Stimulated activated CD4-positive, alpha-beta T cell treated with anti-CD3 and anti-CD28 coated beads, Interleukin-1b, Interleukin-23, amount 100 ng/mL, for 48 hours (primary cell): ENCODE results near the gene APP.

ENCODE experiments used
- DNase-seq: peaks from one replicate; pipeline ENCODE4 v3.0.0-alpha.2; 2020

Gene APP

GRCh38 chr21:25857308-25858074 lies 313.1 kb downstream of the APP start:
- DNase-seq = no peak

- DNase-seq = no peak
Observed at GRCh38 chr21:25855576-25855975, 315.0 kb downstream of the APP start.

DNA sequence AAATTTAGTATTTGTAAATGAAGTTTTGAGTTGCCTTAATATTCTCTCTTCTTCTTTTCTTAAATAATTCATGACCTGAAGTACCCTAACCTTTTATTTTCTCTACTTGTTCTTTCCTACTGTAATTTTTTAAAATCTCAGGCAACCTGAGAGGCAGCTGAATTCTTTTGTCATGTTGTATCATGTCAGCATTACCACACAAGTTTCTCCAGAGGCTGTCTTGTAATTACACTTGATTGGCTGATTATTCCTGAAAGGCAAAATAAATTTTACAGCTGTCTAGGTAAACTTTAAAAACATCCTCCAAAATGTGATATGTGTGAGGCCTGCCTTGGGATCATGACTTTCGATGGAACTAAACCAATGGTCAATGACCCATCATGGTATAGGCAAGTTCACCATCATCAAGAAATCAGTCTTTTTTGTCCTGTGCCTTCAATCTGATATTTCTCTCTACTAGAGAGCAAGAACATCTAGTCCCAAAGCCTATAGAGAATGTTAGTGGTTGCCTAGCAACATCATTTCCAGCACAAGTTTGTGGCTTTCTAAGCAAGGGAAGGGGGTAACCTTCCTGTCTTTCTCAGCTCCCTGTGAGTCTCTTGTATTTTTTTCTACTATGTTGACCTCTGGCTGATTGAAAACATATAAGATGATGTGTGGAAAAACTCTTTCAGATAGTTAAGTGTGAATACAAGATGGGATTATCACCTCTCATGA lies 320.3 kb downstream of the APP start:
- DNase-seq = no peak

- DNase-seq = no peak
Observed at GRCh38 chr21:25848309-25848708, 322.3 kb downstream of the APP start.

- no peak for DNase-seq
Observed at GRCh38 chr21:25845729-25846256, 324.8 kb downstream of the APP start.

DNA sequence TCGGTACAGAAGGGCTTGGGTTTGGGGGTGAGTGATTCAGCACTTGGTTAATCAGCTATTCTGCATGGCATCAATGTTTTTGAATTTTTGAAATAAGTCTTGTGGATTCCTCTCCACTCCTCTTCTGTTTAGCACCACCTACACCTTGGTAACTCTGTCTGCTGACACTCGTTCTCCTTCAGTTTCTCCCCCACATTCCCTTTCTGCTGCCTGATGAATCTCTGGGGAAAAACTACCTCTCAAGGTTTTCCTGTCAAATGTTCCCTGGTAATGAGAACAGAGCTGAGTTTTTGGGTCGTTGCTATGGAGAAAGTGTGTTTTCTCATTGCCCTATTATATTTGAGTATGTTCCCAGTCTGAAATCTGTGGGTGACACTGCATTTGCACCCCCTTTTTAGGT lies 327.6 kb downstream of the APP start:
- no peak for DNase-seq

- no peak for DNase-seq
Observed at GRCh38 chr21:25838809-25839208, 331.8 kb downstream of the APP start.

DNA sequence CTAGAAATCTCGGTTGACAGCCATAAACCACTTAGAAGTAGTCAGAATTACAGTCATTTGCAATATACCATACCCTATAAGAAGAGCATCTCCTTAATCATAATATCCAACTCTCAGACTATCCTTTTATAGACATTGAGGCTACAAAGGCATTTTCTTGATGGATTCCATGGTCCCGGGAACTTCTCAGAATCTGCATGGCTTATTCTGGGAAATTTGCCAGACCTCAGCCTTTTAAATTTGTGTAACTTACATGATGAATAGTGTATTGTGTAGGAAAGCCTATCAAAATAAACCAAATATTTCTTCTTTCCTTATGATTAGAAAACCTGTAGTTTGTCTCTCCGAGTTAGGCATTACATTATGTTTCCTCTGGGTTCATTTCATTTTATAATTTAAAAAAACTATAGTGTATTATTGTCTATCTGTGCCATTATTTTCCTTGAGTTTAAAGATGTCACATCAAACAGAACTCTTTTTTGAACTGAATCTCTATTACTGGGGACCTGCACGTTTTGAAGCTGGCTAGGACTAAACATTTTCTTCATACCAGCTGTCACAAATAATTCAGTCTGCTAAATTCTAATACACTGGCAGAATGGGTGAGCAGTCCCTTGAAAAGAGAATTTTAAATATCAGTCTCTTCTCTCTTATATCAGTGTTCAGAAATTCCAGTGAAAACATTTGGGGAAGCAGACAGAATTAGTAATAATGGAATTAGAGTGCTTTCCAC lies 332.9 kb downstream of the APP start:
- no peak for DNase-seq

- DNase-seq = no peak
Observed at GRCh38 chr21:25836396-25836795, 334.2 kb downstream of the APP start.

DNA sequence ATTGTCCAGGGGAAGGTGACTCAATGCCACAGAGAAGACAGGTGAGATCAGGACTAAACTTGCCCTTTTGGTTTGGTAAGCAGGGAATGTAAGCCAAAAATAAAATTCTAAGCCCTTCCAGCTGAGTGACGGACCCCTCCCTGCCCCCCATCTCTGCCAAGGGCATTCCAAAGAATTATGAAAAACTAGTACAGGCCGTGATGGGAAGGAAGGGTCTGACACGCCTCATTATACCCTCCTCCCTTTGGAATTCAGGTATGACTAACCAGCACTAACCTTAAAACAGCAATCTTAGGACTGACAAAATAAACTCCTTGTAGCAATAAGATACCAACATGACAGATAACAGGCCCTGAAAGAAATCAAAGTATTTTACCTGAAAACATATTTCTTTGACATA lies 336.2 kb downstream of the APP start:
- no peak for DNase-seq

DNA sequence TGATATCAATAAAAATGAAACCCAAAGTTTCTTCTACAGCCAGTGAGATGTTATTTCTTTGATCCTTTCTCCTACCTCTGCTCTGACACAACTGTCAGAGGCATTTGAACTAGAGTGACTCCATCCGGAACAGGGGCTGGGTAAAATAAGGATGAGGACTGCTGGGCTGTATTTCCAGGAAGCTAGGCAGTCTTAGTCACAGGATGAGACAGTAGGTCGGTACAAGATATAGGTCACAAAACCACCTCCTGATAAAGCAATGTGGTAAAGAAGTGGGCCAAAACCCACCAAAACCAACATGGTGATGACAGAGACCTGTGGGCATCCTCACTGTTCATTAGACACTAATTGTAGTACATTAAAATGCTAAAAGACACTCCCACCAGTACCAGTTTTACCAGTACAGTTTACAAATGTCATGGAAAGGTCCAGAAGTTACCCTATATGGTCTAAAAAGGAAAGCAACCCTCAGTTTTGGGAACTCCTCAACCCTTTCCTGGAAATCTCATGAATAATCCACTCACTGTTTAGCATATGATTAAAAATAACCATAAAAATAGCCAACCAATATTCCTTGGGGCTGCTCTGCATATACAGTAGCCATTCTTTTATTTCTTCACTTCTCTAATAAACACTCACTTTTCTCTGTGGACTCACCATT lies 339.1 kb downstream of the APP start:
- DNase-seq = no peak
